Measurements from ENCODE around the gene HPN.
"Not testable (repeated sequence)": the region's sequence is repeated elsewhere in the genome, so short reads cannot be mapped to it uniquely, and the experiment has no call there.

Gene HPN

GRCh38 chr19:35043906-35044305, 2.4 kb downstream of the HPN start:
- H3K36me3 Mint-ChIP-seq (ENCODE audit: insufficient read depth): peaks cover 15% of the 10 kb centered on the region
- DNase-seq (ENCODE audit: low spot score in 2 of 2) (no peak), ATAC-seq (replicated peaks; ENCODE audit: extremely low read depth, poor library complexity, severe bottlenecking) (no peak)
- H3K27me3 Mint-ChIP-seq: no peaks in the 10 kb centered on the region
- no peaks in the 10 kb centered on the region for H3K9me3 Mint-ChIP-seq
- H3K4me1 Mint-ChIP-seq: peaks cover 27% of the 10 kb centered on the region
- peak overlapping the region; percentile 35 for H3K4me3 Mint-ChIP-seq
- H3K27ac Mint-ChIP-seq (ENCODE audit: low read depth): peak overlapping the region; percentile 44

- DNase-seq (ENCODE audit: low spot score in 2 of 2) (peak; percentile 34 to 61), ATAC-seq (replicated peaks; ENCODE audit: extremely low read depth, poor library complexity, severe bottlenecking) (no peak)
- Mint-ChIP-seq H3K4me1 (peaks cover 27% of the 10 kb centered on the region), H3K27me3 (no peaks in the 10 kb centered on the region), H3K9me3 (no peaks in the 10 kb centered on the region), H3K4me3 (peak overlapping the region; percentile 35), H3K36me3 (ENCODE audit: insufficient read depth) (peaks cover 15% of the 10 kb centered on the region), H3K27ac (ENCODE audit: low read depth) (peak overlapping the region; percentile 44)
These were observed 3.0 kb downstream of the HPN start for GRCh38 chr19:35044317-35045117.

GRCh38 chr19:35045667-35046300, 4.3 kb downstream of the HPN start:
- H3K9me3 Mint-ChIP-seq: no peaks in the 10 kb centered on the region
- peaks cover 18% of the 10 kb centered on the region for H3K4me1 Mint-ChIP-seq
- no peak overlapping the region for H3K27ac Mint-ChIP-seq (ENCODE audit: low read depth)
- peaks cover 12% of the 10 kb centered on the region for H3K36me3 Mint-ChIP-seq (ENCODE audit: insufficient read depth)
- H3K27me3 Mint-ChIP-seq: no peaks in the 10 kb centered on the region
- peak; percentile 76 for ATAC-seq (replicated peaks; ENCODE audit: extremely low read depth, poor library complexity, severe bottlenecking)
- peak in 1 of 2 donors; percentile 26 for DNase-seq (ENCODE audit: low spot score in 2 of 2)
- no peak overlapping the region for H3K4me3 Mint-ChIP-seq

GRCh38 chr19:35046461-35046860, 4.9 kb downstream of the HPN start:
- no peak for ATAC-seq (replicated peaks; ENCODE audit: extremely low read depth, poor library complexity, severe bottlenecking)

GRCh38 chr19:35048911-35049411, 7.4 kb downstream of the HPN start:
- Mint-ChIP-seq H3K27me3 (no peaks in the 10 kb centered on the region), H3K4me3 (no peak overlapping the region), H3K27ac (ENCODE audit: low read depth) (no peak overlapping the region), H3K4me1 (peaks cover 14% of the 10 kb centered on the region), H3K9me3 (no peaks in the 10 kb centered on the region), H3K36me3 (ENCODE audit: insufficient read depth) (peaks cover 4% of the 10 kb centered on the region)
- ATAC-seq (replicated peaks; ENCODE audit: extremely low read depth, poor library complexity, severe bottlenecking): no peak
- no peak for DNase-seq (ENCODE audit: low spot score in 2 of 2)

More at GRCh38 chr19:35046461-35046860, 4.9 kb downstream of the HPN start:
- DNase-seq (ENCODE audit: low spot score in 2 of 2): no peak
- Mint-ChIP-seq H3K4me1 (peaks cover 16% of the 10 kb centered on the region), H3K4me3 (no peak overlapping the region), H3K9me3 (no peaks in the 10 kb centered on the region), H3K27me3 (no peaks in the 10 kb centered on the region), H3K36me3 (ENCODE audit: insufficient read depth) (peaks cover 10% of the 10 kb centered on the region), H3K27ac (ENCODE audit: low read depth) (no peak overlapping the region)

- ATAC-seq (replicated peaks; ENCODE audit: extremely low read depth, poor library complexity, severe bottlenecking) (no peak), DNase-seq (ENCODE audit: low spot score in 2 of 2) (no peak)
- H3K4me3 Mint-ChIP-seq: no peak overlapping the region
- H3K9me3 Mint-ChIP-seq: no peaks in the 10 kb centered on the region
- peaks cover 10% of the 10 kb centered on the region for H3K4me1 Mint-ChIP-seq
- H3K36me3 Mint-ChIP-seq (ENCODE audit: insufficient read depth): no peaks in the 10 kb centered on the region
- H3K27me3 Mint-ChIP-seq: no peaks in the 10 kb centered on the region
- no peak overlapping the region for H3K27ac Mint-ChIP-seq (ENCODE audit: low read depth)
These were observed 7.9 kb downstream of the HPN start for GRCh38 chr19:35049456-35049855.

- not testable (repeated sequence) for ATAC-seq (replicated peaks; ENCODE audit: extremely low read depth, poor library complexity, severe bottlenecking); H3K27ac Mint-ChIP-seq (ENCODE audit: low read depth); H3K4me1 Mint-ChIP-seq; H3K9me3 Mint-ChIP-seq; DNase-seq (ENCODE audit: low spot score in 2 of 2); H3K36me3 Mint-ChIP-seq (ENCODE audit: insufficient read depth); H3K4me3 Mint-ChIP-seq; H3K27me3 Mint-ChIP-seq
These were observed 9.1 kb downstream of the HPN start for GRCh38 chr19:35050662-35051061.

GRCh38 chr19:35051268-35051667, 9.7 kb downstream of the HPN start:
- H3K27ac Mint-ChIP-seq (ENCODE audit: low read depth); H3K36me3 Mint-ChIP-seq (ENCODE audit: insufficient read depth); ATAC-seq (replicated peaks; ENCODE audit: extremely low read depth, poor library complexity, severe bottlenecking); H3K4me1 Mint-ChIP-seq; H3K27me3 Mint-ChIP-seq; H3K9me3 Mint-ChIP-seq; H3K4me3 Mint-ChIP-seq; DNase-seq (ENCODE audit: low spot score in 2 of 2): not testable (repeated sequence)

GRCh38 chr19:35051796-35052195, 10.3 kb downstream of the HPN start:
- no peak for ATAC-seq (replicated peaks; ENCODE audit: extremely low read depth, poor library complexity, severe bottlenecking)
- no peak overlapping the region for H3K4me3 Mint-ChIP-seq

GRCh38 chr19:35052599-35053190, 11.2 kb downstream of the HPN start:
- DNase-seq (ENCODE audit: low spot score in 2 of 2): no peak
- no peaks in the 10 kb centered on the region for H3K4me1 Mint-ChIP-seq
- ATAC-seq (replicated peaks; ENCODE audit: extremely low read depth, poor library complexity, severe bottlenecking): no peak
- H3K36me3 Mint-ChIP-seq (ENCODE audit: insufficient read depth): no peaks in the 10 kb centered on the region
- no peak overlapping the region for H3K4me3 Mint-ChIP-seq
- H3K9me3 Mint-ChIP-seq: no peaks in the 10 kb centered on the region
- peaks cover 17% of the 10 kb centered on the region for H3K27me3 Mint-ChIP-seq
- no peak overlapping the region for H3K27ac Mint-ChIP-seq (ENCODE audit: low read depth)

More at GRCh38 chr19:35051796-35052195, 10.3 kb downstream of the HPN start:
- Mint-ChIP-seq H3K36me3 (ENCODE audit: insufficient read depth) (no peaks in the 10 kb centered on the region), H3K9me3 (no peaks in the 10 kb centered on the region), H3K4me1 (no peaks in the 10 kb centered on the region), H3K27ac (ENCODE audit: low read depth) (no peak overlapping the region), H3K27me3 (peaks cover 13% of the 10 kb centered on the region)
- DNase-seq (ENCODE audit: low spot score in 2 of 2): no peak

GRCh38 chr19:35053667-35054293, 12.3 kb downstream of the HPN start:
- H3K27ac Mint-ChIP-seq (ENCODE audit: low read depth): no peak overlapping the region
- no peak overlapping the region for H3K4me3 Mint-ChIP-seq
- H3K4me1 Mint-ChIP-seq: no peaks in the 10 kb centered on the region
- no peaks in the 10 kb centered on the region for H3K36me3 Mint-ChIP-seq (ENCODE audit: insufficient read depth)
- H3K9me3 Mint-ChIP-seq: no peaks in the 10 kb centered on the region
- ATAC-seq (replicated peaks; ENCODE audit: extremely low read depth, poor library complexity, severe bottlenecking) (no peak), DNase-seq (ENCODE audit: low spot score in 2 of 2) (no peak)
- peaks cover 17% of the 10 kb centered on the region for H3K27me3 Mint-ChIP-seq

- H3K27me3 Mint-ChIP-seq: peaks cover 17% of the 10 kb centered on the region
- H3K9me3 Mint-ChIP-seq: no peaks in the 10 kb centered on the region
- DNase-seq (ENCODE audit: low spot score in 2 of 2) (no peak), ATAC-seq (replicated peaks; ENCODE audit: extremely low read depth, poor library complexity, severe bottlenecking) (no peak)
- H3K27ac Mint-ChIP-seq (ENCODE audit: low read depth): no peak overlapping the region
- H3K4me1 Mint-ChIP-seq: no peaks in the 10 kb centered on the region
- H3K4me3 Mint-ChIP-seq: no peak overlapping the region
- peaks cover 2% of the 10 kb centered on the region for H3K36me3 Mint-ChIP-seq (ENCODE audit: insufficient read depth)
These were observed 13.1 kb downstream of the HPN start for GRCh38 chr19:35054626-35055025.
